HG03565 (cell line): ENCODE results near the gene ATP6V0E2.

ENCODE experiments used
- ATAC-seq: cut with Tn5 transposase; IDR thresholded peaks from one replicate; pipeline ENCODE4 v1.9.1; 2021; ENCODE audit warnings: mild to moderate bottlenecking, moderate library complexity; ENCODE audit not compliant: unreplicated experiment

ATP6V0E2 gene

DNA sequence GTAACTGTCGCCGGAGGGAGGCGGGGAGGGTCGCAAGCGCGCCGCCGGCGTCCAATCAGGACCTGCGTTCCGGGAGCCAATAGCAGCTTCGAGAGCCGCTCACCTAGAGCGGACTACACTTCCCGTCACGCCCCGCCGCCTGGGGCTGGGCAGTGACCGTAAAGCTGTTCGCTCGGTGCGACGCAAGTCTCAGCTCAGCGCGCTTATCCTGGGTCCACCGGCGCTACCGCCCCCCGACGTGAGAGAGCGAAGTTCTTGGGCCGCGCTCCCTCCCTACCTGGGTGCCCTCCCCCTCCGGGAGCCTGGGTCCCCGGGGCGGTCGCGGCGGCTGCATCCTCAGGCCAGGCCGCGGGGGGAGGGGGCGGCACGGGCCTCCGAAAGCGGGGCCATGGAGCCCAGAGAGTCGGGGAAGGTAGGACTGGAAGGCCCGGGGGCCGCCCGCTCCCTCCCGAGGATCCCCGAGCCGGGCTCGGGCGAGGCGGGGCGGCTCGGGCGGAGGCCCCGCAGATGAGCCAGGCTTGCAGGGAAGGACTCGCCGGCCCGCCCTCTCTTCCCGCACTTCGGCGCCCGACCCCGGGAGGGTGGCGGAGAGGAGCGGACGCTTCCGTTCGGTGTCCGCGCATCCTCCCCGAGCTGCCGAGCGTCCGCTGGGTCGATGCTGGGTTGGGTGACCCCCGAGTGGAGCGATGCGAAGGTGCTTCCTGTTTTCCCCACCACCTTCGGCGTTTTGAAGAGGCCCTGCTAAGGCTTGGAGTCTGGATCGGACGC is 35.4 kb upstream of the ATP6V0E2 start, which contains the start of gene ZNF862:
TSS of gene ZNF862 (plus strand) at position 152 of the 768 bp plus-strand sequence. CDS start at position 389, 237 bp downstream.
- ATAC-seq: peak; percentile 97

DNA sequence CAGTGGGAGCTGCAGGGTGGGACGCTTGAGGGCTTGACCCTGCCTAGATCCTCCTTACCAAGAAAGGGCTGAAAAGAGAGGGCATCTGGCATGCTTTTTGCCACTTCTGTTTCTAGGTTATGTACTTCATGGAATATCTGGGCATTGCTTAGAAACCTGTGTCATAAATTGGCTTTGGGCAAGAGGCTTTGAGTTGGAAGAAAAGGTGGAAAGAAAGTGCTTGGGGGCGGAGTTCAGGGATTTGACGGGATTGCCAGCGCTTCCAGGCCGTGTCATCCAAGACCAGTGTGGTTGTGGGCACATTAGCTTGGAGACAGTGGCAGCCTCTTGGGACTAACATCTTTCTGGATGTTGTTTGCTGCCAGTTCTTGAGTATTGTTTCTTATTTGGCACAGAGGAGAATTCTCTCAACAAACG is 34.8 kb upstream of the ATP6V0E2 start:
- no peak for ATAC-seq

DNA sequence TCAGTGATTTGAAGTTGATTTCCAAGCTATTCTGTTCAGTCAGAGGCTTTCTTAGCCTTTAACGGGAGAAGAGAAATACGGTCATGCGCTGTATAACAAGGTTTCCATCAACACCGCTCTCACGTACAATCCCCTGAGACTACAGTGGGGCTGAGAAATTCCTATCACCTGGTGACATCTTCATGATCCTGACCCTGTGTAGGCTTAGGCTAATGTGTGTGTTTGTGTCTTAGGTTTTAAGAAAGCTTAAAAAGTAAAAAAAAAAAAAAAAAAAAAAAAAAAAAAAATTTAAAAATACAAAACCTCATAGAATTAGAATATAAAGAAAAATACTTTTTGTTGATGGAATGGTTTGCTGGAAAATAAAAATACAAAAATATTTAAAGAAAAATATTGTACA is 33.8 kb upstream of the ATP6V0E2 start:
- ATAC-seq: no peak

DNA sequence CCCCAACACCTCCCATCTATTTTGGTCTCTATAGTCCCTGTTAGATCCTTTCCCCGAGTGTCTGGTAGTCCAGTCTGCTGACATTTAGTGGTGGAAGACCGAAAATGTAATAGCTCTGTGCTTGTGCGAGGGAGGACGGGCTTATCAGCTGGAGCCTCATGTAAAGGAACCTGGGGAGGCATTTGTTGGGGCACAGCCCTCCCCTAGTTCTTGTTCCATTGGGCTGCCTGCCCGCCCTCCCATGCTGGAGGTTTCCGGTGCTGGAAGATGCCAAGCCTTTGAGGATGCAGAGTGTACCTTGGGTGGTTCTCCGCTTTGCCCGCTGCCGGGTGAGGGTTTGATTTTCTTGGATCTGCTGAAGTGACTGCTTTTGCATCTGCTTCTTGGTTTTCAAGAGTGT is 30.2 kb upstream of the ATP6V0E2 start:
- no peak for ATAC-seq

DNA sequence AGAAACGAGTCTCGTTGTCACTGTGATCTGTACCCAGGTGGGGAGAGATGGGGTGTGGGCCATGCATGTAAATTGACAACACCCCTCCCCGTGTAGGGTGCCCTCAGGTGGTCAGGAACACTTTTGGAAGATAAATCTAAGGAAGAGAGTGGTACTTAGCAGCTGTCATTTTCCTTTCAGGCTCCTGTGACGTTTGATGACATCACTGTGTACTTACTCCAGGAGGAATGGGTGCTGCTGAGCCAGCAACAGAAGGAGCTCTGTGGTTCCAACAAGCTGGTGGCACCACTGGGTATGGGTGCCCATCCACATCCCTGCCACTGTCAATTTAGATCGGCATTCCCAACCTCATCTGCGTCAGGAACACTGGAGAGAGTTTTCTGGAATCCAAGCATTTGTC is 29.3 kb upstream of the ATP6V0E2 start:
- ATAC-seq: no peak

DNA sequence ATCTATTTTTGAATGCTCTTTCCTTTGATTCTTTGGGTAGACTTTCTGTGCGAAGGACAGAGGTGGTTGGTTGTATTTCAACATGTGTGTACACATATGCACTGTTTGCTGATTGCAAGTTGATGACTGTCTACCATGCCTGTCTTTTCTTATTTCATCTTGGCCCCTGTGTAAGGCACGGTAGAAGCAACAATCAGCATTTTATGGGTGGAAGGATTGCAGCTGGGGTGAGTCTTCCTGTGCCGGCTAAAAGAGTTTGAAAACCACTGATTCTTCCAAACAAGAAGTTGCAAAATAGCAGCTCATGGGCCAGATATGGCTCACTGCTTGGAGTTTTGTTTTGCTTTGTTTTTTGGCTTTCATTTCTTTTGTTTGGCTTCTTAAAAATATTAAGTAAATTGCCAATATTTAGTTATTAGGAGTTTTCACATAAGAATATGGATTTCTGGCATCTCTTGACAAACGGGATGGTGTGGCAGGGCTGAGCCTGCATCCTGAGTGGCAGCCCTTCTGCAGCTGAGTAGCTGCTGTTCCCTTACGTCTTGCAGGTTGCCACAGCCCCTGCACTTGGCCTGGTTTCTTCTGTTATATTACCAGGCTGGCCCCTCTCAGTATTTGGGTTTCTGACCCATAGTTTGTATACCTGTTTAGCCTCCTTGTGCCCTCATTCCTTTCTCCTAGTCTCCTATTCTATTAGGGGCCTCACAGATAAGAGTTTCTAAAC is 28.4 kb upstream of the ATP6V0E2 start:
- ATAC-seq: no peak

DNA sequence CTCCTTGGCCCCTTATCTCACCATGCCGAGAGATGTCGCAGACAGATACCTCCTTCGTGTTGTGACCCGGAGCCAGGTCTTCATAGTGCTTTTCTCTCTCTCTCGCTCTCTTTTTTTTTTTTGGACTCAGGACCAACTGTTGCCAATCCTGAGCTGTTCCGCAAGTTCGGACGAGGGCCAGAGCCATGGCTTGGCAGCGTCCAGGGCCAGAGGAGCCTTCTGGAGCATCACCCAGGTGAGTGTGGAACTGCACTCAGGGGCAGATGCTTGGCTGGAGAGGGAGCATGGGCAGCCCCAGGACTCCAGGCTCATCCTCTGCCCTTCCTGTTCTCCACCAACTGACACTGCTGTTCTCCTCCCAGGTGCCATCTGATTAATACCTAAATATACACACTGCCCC is 27.7 kb upstream of the ATP6V0E2 start:
- no peak for ATAC-seq

DNA sequence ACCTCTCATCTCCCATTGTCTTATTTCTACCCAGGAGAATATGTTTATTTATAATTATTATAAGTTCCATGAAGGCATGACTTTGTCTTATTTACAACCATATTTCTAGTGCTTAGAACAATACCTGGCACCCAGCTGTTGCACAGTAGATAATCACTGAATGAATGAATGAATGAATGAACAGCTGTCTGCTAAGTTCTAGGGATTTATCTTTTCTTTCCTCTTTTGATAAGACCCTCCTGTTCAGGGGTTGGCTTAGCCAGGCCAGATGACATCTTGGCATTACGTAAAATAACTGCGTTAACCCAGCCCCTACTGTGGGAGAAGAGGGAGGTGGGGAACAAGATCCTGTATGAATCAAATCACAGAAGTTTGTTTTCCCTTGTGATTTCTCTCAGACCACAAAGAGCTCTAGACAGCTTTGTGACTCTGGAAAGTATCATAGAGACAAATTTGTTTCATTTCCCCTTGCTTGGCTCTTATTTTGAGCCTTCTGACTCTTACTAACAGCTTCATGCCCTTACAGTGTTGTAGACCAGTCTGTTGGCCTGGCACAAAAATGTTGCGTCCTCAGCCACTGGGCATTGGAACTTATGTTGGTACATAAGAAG is 27.2 kb upstream of the ATP6V0E2 start:
- ATAC-seq: peak; percentile 79

DNA sequence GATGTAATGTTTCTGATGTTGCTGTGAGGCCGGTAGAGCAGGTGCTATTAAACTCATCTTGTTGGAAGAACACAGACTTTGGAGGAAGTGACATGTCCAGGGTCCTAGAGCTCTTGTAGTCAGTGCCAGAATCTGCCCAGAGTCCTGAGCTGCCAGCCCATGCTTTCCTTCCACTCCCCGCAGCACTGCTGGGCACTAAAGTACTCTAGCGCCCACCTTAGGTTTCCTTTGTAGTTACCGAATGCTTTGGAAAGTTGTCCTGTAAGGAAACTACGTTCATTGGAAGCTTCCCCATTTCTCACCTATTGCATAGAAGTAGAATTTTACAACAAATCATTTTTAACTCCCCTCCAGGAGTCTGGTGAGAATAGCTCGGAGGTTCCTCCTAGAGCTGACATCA is 24.6 kb upstream of the ATP6V0E2 start:
- no peak for ATAC-seq

DNA sequence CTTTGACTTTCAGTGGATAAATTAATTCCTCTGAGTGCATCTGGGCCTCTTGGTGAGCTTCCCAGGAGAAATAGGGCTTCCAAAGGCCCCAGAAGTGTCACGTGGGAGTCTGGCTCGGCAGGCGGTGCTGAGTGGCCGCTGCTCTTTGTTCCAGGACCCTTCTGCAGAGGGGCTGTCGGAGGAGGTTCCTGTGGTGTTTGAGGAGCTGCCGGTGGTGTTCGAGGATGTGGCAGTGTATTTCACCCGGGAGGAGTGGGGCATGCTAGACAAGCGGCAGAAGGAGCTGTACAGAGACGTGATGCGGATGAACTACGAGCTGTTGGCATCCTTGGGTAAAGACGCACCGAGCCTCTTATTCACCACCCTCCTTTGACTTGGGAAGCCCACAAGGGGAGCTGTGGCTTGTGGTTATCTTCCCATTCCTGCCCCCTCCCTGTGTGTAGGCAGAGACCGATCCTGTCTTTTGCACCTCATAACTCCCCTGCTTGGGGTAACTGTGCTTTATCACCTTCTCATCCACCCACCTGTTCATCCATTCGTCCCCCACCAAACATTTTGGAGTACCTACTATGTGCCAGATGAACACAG is 23.7 kb upstream of the ATP6V0E2 start:
- no peak for ATAC-seq

DNA sequence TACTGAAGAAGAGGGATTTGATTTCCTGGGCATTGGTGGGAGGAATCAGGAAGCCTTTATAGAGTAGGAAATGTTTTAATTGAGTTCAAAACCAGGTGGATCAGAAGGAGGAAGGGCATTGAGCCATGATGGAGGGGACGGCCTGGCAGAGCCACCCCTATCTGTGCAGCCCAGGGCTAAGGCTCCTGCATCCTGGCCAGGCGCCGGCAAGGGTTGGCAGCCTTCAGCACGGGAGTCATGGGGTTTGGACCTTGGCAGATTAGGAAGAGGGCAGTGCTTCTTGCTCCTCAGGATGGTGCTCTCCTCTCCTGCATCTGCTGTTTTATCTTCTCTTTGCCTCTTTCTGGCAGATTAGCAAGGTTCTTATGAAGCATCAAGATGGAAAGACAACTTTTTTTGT is 23.1 kb upstream of the ATP6V0E2 start:
- ATAC-seq: no peak

DNA sequence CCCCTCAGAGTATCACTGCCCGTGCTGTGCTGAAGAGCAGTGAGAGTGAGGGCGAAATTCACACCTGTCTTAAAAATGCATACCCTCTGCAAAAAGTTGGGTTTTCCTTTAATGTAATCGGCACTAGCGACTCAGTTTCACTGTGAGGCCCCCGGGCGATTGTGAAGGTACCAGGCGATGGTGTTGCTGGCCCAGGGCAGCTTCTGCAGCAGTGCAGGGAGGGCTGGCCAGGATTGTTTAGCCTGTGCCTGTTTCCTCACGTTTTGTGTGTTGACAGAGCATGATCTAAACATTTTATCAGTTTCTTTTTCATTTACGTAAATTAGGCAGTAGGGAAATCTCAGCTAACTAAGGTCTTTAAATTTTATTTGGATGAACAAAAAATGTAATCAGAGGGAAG is 22.3 kb upstream of the ATP6V0E2 start:
- ATAC-seq: no peak

DNA sequence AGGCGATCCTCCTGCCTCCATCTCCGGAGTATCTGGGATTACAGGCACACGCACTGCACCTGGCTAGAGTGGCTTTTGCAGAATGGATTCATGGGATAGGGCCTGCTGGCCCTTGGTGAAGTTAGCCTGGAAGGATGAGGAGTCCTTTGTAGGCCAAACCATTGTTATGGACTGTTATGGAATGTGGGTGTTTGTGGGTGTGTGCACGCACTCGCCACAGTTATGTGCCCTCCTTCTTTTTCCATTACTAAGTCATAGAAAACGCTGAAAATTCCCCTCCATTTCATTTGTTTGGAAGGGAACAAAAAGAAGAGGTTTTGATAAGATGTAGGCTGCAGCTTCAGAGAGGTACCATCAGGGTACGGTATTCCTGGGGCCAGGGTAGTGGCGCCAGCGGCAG is 20.6 kb upstream of the ATP6V0E2 start:
- no peak for ATAC-seq

DNA sequence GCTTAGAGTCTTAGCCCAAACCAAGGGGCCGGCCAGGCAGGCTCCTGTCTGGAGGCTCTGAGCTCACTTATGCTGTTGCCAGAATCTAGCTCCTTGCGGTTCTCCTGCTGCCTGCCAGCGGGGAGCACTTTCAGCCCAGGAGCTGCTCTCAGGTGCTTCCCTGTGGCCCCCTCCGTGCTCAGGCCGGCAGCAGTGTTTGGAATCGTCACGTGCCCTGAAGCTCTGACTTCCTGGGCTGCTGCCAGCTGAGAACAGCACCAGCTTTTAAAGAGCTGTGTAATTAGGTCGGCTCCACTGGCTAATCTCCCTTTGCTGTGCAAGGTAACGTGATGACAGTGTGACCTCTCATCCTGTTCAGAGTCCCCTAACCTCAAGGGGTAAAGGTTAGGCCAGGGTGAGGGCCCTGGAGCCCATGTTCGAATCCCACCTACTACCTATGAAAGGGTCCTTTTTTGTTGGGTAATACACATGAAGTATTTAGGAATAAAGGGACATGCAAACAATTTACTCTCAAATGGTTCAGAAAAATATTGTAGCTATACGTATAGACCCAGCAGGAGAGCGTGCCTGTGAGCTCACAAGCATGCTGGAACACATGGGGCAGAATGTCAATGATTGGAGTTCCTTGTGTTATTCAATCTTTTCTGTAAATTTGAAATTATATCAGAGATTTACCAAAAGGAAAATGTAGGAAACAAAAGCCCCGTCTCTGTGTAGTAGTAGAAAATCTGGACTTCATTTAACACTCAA is 19.0 kb upstream of the ATP6V0E2 start:
- no peak for ATAC-seq

DNA sequence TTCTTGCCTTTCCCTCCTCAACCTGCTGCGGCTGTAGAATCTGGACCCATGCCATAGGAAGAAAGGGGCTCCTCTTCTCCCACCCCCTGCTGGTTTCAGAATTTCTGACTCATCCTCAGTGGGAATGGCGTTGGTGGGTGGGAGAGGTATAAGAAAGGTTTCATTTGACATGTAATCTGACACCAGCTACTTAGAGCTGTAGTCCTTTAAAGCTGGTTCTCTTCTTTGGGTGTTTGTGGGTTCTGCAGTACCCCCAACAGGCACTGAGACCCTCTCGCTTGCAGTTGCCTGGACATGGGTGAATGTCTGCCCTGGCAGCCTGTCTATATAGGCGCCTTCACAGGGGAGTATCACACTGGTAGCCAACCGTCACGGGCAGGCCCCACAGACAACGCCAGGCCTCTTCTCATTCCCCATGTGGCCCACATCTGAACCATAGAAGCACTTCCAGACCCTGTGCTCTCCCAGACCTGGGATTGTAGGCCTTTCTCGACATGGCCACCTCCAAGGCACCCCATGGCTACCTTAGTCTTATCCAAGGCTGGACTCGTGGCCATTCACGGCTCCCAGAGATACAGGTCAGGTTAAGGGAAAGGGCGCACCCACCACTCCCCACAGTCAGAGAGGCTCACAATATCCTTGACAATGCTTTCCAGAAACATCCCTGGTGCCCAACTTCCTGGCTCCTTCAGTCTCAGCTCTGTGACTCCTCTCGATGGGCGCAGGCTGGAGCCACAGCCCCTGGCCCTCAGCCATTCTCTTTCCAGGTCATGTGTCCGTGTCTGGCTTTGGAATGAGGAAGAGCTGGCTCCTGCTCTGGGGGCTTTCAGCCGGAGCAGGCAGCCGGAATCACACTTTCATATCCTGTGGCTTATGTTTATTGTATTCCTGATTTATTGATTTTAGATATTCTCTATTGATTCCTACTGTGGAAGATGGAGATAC is 18.1 kb upstream of the ATP6V0E2 start:
- ATAC-seq: no peak

DNA sequence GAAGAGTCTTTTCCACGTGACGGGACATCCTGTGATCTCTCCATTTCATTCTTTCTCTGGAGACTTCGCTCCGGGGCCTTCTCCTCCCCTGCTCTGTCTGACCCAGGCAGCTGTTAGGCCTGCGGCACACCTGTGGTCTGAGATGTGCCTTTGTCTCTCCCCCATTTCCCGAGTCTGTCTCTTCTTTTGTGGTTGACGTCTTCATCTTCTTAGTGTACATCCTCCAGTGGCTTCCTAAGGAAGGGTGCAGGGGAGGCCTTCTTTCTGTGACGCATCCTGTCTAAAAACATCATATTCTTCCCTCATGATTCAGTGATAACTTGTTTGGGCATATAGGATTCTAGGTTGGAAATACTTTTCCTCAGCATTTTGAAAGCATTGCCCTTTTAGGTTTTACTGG is 17.2 kb upstream of the ATP6V0E2 start:
- ATAC-seq: no peak

DNA sequence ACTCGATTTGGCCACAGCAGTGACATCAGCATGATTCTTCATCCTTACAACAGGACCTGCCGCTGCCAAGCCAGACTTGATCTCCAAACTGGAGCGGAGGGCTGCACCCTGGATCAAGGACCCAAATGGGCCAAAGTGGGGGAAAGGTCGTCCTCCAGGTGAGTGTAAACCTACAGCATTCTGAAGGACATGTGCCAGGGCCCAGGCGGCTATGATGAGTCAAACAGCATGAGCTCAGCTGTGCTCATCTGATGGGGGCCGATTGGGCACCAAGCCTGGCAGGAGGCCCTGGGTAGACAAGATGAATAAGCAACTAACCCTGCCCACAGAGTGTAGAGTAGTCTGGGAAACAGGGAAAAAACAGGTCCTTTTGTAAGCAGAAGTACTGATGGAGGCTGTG is 14.4 kb upstream of the ATP6V0E2 start:
- ATAC-seq: no peak

DNA sequence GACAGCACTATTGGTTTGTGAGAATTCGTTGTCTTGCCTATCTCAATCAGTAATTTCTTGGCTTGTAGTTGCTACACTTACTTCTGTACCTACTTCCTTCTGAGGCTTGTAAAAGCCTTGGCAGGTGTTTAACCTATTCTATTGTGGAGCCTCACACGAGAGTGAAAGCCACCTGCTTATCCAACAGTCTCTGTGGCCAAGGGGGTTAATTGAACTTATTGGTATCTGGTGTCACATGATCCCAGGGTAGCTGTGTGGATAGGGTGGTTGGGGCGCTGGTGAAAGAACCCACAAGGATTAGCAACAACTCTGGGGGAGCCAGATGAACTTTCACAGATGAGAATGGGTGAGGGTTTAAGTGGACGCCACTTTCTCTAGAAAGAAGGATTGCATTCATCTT is 13.9 kb upstream of the ATP6V0E2 start:
- ATAC-seq: no peak

DNA sequence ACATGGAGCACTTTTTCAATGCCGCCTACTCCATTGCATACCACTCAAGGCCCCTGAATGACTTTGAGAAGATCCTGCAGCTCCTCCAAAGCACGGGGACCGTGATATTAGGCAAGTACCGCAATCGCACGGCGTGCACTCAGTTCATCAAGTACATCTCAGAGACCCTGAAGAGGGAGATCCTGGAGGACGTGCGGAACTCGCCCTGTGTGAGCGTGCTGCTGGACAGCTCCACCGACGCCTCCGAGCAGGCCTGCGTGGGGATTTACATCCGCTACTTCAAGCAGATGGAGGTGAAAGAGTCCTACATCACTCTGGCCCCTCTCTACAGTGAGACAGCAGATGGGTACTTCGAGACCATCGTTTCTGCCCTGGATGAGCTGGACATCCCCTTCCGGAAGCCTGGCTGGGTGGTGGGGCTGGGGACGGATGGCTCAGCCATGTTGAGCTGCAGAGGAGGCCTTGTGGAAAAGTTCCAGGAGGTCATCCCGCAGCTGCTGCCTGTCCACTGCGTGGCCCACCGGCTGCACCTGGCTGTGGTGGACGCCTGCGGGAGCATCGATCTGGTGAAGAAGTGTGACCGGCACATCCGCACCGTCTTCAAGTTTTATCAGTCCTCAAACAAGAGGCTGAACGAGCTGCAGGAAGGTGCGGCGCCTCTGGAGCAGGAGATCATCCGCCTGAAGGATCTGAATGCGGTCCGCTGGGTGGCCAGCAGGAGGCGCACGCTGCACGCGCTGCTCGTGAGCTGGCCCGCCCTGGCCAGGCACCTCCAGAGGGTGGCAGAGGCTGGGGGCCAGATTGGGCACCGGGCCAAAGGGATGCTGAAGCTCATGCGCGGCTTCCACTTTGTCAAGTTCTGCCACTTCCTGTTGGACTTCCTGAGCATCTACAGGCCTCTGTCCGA is 12.7 kb upstream of the ATP6V0E2 start:
- no peak for ATAC-seq
